Esophagus squamous epithelium (tissue), 5 donors: ENCODE measurements around the gene FHIT. TPM values are rescaled to one million over a fixed set of nuclear protein-coding genes. Genes with fewer than 3 reads are reported as not detected.

ENCODE experiments used
- DNase-seq: peaks from one replicate; lab custom pipeline; 2025; lab: John Stamatoyannopoulos, UW
- H3K27ac ChIP-seq, 4 donors: fragments of 200-600 bp; sonication (generic); one replicate each; pipeline ENCODE4 v1.5.1; 2016 to 2019; ENCODE audit warnings: mild to moderate bottlenecking in 1 of 4
- H3K27me3 ChIP-seq, 4 donors: fragments of 200-600 bp; sonication (generic); 1 replicate in 3 of 4; 2 replicates in 1 of 4; pipeline versions ENCODE4 v1.5.1 to v1.6.0; 2017 to 2021; ENCODE audit warnings: antibody characterized with exemption in 1 of 4
- H3K36me3 ChIP-seq, 3 donors: fragments of 200-600 bp; sonication (generic); one replicate each; pipeline ENCODE4 v1.5.1; 2016 to 2019
- H3K4me1 ChIP-seq, 3 donors: fragments of 200-600 bp; sonication (generic); one replicate each; pipeline ENCODE4 v1.5.1; 2017 to 2019
- H3K4me3 ChIP-seq, 4 donors: fragments of 200-600 bp; sonication (generic); 1 replicate in 3 of 4; 2 replicates in 1 of 4; pipeline ENCODE4 v1.5.1; 2016 to 2019; ENCODE audit warnings: mild to moderate bottlenecking in 2 of 4, moderate library complexity in 1 of 4
- H3K9me3 ChIP-seq, 3 donors: fragments of 200-600 bp; sonication (generic); one replicate each; pipeline ENCODE4 v1.5.1; 2016 to 2019
- POLR2A ChIP-seq, 4 donors: fragments of 450-650 bp; IDR thresholded peaks; one replicate each; pipeline ENCODE4 v1.6.1; 2017; ENCODE audit warnings: antibody characterized with exemption in 4 of 4, mild to moderate bottlenecking in 4 of 4, moderate library complexity in 3 of 4
- WGBS, 2 donors: methylation state at CpG; one replicate each; pipeline ENCODE4 v1.1.5; 2018; 5-methylcytosine and 5-hydroxymethylcytosine counted together
- intact Hi-C: fragments of 100-400 bp; cut with DNase I; formaldehyde crosslinking; loops from one replicate; pipeline ENCODE4 v1.15.0; 2022
- total RNA-seq, 4 donors: library from RNA; depleted of rRNA; stranded (reverse); fragments of >200 nt; gene quantifications; one replicate each; pipeline ENCODE4 v1.1.0, GENCODE V29; 2016
- TF ChIP-seq, protein P1 (sequence below), 6 experiments: fragments of 450-650 bp in 4 of 6; fragments of 200-600 bp in 2 of 6; sonication (generic) in 2 of 6; IDR thresholded peaks; one replicate each; pipeline ENCODE4 v1.5.1; 2016 to 2019; ENCODE audit warnings: antibody characterized with exemption in 6 of 6, mild to moderate bottlenecking in 4 of 6, moderate library complexity in 4 of 6
- donor health status: DM: yes; HTN: yes; CAD: no.

FHIT gene
- total RNA-seq, 4 donors from 2014 or later, result 0.64 to 5.7 (median 3.1) TPM

DNA sequence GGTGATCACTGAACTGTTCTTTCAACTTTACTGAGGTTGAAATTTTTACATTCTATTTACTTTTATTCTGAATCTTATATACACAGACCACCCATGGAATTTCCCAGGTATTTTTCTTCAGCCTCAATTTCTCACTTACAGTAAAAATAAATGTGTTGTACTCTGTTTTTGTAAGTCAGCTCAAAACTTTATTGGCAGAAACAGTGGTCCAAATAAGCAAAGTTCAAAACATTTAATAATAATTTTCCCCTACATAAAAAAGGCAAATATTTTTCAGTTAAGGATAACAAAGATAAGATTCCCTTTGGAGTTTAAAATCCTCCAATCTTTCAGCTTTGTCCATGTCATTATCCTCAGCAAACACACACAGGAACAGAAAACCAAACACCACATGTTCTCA lies 738.0 kb downstream of the FHIT start:
- intact Hi-C loops, result no loop called here
- no peak overlapping the region for H3K4me3 ChIP-seq
- TF ChIP-seq, protein P1, sequence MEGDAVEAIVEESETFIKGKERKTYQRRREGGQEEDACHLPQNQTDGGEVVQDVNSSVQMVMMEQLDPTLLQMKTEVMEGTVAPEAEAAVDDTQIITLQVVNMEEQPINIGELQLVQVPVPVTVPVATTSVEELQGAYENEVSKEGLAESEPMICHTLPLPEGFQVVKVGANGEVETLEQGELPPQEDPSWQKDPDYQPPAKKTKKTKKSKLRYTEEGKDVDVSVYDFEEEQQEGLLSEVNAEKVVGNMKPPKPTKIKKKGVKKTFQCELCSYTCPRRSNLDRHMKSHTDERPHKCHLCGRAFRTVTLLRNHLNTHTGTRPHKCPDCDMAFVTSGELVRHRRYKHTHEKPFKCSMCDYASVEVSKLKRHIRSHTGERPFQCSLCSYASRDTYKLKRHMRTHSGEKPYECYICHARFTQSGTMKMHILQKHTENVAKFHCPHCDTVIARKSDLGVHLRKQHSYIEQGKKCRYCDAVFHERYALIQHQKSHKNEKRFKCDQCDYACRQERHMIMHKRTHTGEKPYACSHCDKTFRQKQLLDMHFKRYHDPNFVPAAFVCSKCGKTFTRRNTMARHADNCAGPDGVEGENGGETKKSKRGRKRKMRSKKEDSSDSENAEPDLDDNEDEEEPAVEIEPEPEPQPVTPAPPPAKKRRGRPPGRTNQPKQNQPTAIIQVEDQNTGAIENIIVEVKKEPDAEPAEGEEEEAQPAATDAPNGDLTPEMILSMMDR (IDR thresholded peaks at IDR 0.05), result no peak
- no peak for TF ChIP-seq POLR2A (IDR thresholded peaks at IDR 0.05)
- no peaks in the 10 kb centered on the region for H3K9me3 ChIP-seq
- no peak for DNase-seq
- no peaks in the 10 kb centered on the region for H3K4me1 ChIP-seq
- no peak overlapping the region for H3K27ac ChIP-seq
- H3K27me3 ChIP-seq, result no peaks in the 10 kb centered on the region
- no peaks in the 10 kb centered on the region for H3K36me3 ChIP-seq

DNA sequence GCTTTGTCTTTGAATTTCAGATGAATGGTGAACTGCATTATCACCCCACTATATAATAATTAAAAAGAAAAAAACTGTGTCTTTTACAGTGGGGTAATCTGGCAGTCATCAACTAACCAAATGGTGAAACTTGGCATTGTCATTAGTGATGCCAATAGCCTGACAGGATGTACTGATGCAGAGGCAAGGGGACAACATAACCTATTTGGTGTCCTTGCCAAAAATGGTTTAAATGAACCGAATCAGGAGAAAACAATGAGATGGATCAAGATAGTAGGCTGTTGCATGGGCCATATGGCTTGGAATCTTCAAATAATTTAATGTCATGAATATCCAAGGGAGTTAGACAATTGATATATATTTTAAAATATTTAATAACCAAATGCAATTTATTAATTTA lies 738.7 kb downstream of the FHIT start:
- intact Hi-C loops, result no loop called here
- Histone ChIP-seq H3K27ac (no peak overlapping the region), H3K4me3 (no peak overlapping the region), H3K4me1 (no peaks in the 10 kb centered on the region), H3K27me3 (no peaks in the 10 kb centered on the region), H3K9me3 (no peaks in the 10 kb centered on the region), H3K36me3 (no peaks in the 10 kb centered on the region)
- WGBS, 2 donors, result 56 to 63% methylated on average over 1 of the region's 1 CpG
- TF ChIP-seq POLR2A (IDR thresholded peaks at IDR 0.05), result no peak
- TF ChIP-seq, protein P1 (IDR thresholded peaks at IDR 0.05), result no peak
- no peak for DNase-seq

DNA sequence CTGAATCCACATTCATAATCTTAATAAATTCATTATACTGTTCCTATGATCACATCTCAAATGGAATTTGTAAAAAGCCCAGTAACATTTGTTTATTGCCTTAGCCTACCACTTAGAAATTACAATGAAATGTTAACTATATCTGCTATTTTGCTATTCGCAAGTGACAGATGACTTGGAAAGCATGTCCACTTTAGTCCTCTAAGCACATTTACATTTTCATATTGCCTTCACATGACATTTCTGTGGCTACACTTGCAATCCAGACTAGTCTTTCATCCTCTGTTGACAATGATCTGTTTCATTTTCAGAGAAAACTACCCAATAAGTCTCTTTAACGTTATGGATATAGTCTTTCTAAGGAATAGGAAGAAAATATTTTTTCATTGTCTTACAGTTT lies 741.8 kb downstream of the FHIT start:
- H3K9me3 ChIP-seq, result no peaks in the 10 kb centered on the region
- WGBS, 2 donors, result 86 to 88% methylated on average over 2 of the region's 2 CpGs
- no peaks in the 10 kb centered on the region for H3K27me3 ChIP-seq
- no peak overlapping the region for H3K4me3 ChIP-seq
- no peak for TF ChIP-seq POLR2A (IDR thresholded peaks at IDR 0.05)
- TF ChIP-seq, protein P1 (IDR thresholded peaks at IDR 0.05), result no peak
- no peak overlapping the region for H3K27ac ChIP-seq
- H3K36me3 ChIP-seq, result no peaks in the 10 kb centered on the region
- no peak for DNase-seq
- H3K4me1 ChIP-seq, result no peaks in the 10 kb centered on the region
- intact Hi-C loops, result no loop called here

DNA sequence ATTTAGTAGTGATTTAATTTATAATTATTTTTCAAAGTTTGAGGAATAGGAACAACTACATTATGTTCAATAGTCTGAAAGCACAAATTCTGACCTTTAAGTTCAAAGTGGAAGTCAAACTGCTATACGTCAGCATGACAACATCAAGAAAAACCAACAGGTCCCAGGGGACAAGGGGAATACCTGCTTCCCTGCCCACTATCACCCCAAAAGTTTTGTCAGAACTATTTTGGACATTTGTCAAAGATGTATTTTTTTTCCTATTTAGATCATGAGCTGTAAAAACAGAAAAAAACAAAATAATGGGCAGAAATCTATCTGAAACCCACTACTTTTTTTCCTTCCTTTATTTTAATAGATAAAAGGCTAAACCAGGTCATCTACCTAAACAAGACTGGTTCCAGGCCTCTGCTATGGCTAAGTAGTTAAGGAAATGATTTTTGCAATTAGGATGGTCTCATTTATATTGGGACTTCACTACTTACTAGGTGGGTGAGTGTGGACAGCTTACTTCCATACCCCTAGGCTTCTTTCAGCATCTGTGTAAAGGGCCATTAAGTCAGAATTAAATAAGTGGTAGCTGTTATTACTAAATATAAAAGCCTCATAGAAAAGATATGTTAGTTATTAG lies 746.3 kb downstream of the FHIT start:
- no peaks in the 10 kb centered on the region for H3K4me1 ChIP-seq
- 83% methylated on average over 1 of the region's 1 CpG for WGBS, 2 donors
- H3K27ac ChIP-seq, result no peak overlapping the region
- DNase-seq, result no peak
- H3K36me3 ChIP-seq, result no peaks in the 10 kb centered on the region
- intact Hi-C loops, result no loop called here
- no peak overlapping the region for H3K4me3 ChIP-seq
- H3K27me3 ChIP-seq, result no peaks in the 10 kb centered on the region
- TF ChIP-seq POLR2A (IDR thresholded peaks at IDR 0.05), result no peak
- TF ChIP-seq, protein P1 (IDR thresholded peaks at IDR 0.05), result no peak
- H3K9me3 ChIP-seq, result no peaks in the 10 kb centered on the region

DNA sequence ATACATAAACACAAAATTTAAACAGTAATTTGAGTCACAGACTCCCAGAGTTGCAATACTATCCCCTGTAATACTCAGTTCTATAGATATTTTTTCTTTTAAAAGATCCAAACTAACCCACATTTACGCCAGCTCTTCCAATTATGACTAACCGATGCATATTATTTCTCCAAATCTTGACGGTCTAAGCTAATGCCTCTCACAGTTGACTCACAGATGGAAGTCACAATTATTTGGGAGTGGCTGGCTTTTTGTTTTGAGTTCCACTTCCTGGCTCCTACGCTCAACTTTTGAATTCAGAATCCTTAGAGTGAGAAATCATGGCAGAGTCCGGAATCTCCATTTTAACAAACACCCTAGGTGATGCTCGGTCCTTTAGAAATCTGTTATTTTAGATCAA lies 749.9 kb downstream of the FHIT start:
- TF ChIP-seq, protein P1 (IDR thresholded peaks at IDR 0.05), result no peak
- no peak for TF ChIP-seq POLR2A (IDR thresholded peaks at IDR 0.05)
- 75 to 80% methylated on average over 6 of the region's 6 CpGs for WGBS, 2 donors
- H3K27ac ChIP-seq, result no peak overlapping the region
- intact Hi-C loops, result no loop called here
- no peak overlapping the region for H3K4me3 ChIP-seq
- DNase-seq, result no peak
- H3K36me3 ChIP-seq, result no peaks in the 10 kb centered on the region
- H3K4me1 ChIP-seq, result no peaks in the 10 kb centered on the region
- H3K27me3 ChIP-seq, result no peaks in the 10 kb centered on the region
- no peaks in the 10 kb centered on the region for H3K9me3 ChIP-seq
